Sigmoid colon (tissue), 4 donors: Measurements from ENCODE around the gene FNTB.
"Not testable (repeated sequence)": the region's sequence is repeated elsewhere in the genome, so short reads cannot be mapped to it uniquely, and the experiment has no call there.

ENCODE experiments used
- CTCF ChIP-seq, 4 experiments: fragments of 450-650 bp in 3 of 4; fragments of 200-600 bp in 1 of 4; IDR thresholded peaks; one replicate each; pipeline ENCODE4 v1.5.1; 2016 to 2019; ENCODE audit warnings: antibody characterized with exemption in 4 of 4, mild to moderate bottlenecking in 3 of 4, moderate library complexity in 2 of 4
- EP300 ChIP-seq, 4 donors: sonication (generic); formaldehyde crosslinking; IDR thresholded peaks; one replicate each; pipeline ENCODE4 v1.6.1; 2017; ENCODE audit warnings: antibody characterized with exemption in 4 of 4
- POLR2A ChIP-seq, 2 donors: fragments of 450-650 bp; IDR thresholded peaks; one replicate each; pipeline ENCODE4 v1.6.1; 2016; ENCODE audit warnings: antibody characterized with exemption in 2 of 2, mild to moderate bottlenecking in 2 of 2, moderate library complexity in 2 of 2
- POLR2AphosphoS5 ChIP-seq, 4 donors: sonication (generic); formaldehyde crosslinking; IDR thresholded peaks; one replicate each; pipeline ENCODE4 v1.6.1; 2017; ENCODE audit warnings: antibody characterized with exemption in 4 of 4

- TF ChIP-seq CTCF, POLR2AphosphoS5, POLR2A, EP300 (IDR thresholded peaks at IDR 0.05): not testable (repeated sequence)
Measured at GRCh38 chr14:65086686-65087085, 100.0 kb downstream of the FNTB start.
